Endothelial cell of umbilical vein (primary cell): ENCODE data around the gene LUC7L2. TPM values are rescaled to one million over a fixed set of nuclear protein-coding genes. Genes with fewer than 3 reads are reported as not detected.
A peak's percentile ranks its signal among the peaks of the same experiment; 100 is the strongest.

Experiments used
- BruUV-seq: library from RNA; stranded (reverse); fragments of 400-500 nt; replicated peaks from 2 replicates; lab custom pipeline; 2021; lab: Mats Ljungman, UMichigan
- CTCF ChIA-PET: fragments of 300-600, 350-600 bp; sonication (Branson Sonifier 250); formaldehyde crosslinking; loops from one replicate; lab custom pipeline; 2021; ENCODE audit warnings: antibody characterized with exemption, inconsistent platforms; lab: Charles Lee
- POLR2A ChIA-PET: fragments of 300-600, 350-600 bp; sonication (Branson Sonifier 250); formaldehyde crosslinking; loops from one replicate; lab custom pipeline; 2021; ENCODE audit warnings: antibody characterized with exemption, inconsistent platforms; lab: Charles Lee
- DNase-seq: peaks from one replicate; pipeline ENCODE4 v3.0.0-alpha.2; 2011; ENCODE audit warnings: low read depth, low spot score
- FAIRE-seq: peaks from 2 replicates; lab custom pipeline; 2011; peaks lifted over from hg19 to GRCh38; lab: Jason Lieb, UNC
- H2AFZ ChIP-seq: 2 replicates; pipeline ENCODE4 v1.6.0; 2012; ENCODE audit warnings: low read depth, low read length, control low read depth, inconsistent platforms
- H3K27ac ChIP-seq: 2 replicates; pipeline ENCODE4 v1.5.1; 2011; ENCODE audit warnings: low read depth, mild to moderate bottlenecking, control low read depth, low read length, moderate library complexity; ENCODE audit not compliant: insufficient read depth
- H3K27me3 ChIP-seq, 2 experiments: 2 replicates each; pipeline versions ENCODE4 v1.6.0 to v1.6.1; 2011; ENCODE audit warnings: low read length in 2 of 2, mixed read lengths in 1 of 2; ENCODE audit not compliant: control insufficient read depth in 2 of 2, insufficient read depth in 2 of 2
- H3K36me3 ChIP-seq, 2 experiments: 2 replicates in 1 of 2; 3 replicates in 1 of 2; pipeline ENCODE4 v1.5.1; 2011; ENCODE audit warnings: low read length in 2 of 2, mild to moderate bottlenecking in 1 of 2, moderate library complexity in 1 of 2; ENCODE audit not compliant: control insufficient read depth in 2 of 2, insufficient read depth in 2 of 2; ENCODE audit errors: extremely low read depth in 1 of 2
- H3K4me1 ChIP-seq: 3 replicates; pipeline ENCODE4 v1.5.1; 2011; ENCODE audit warnings: mild to moderate bottlenecking, low read length; ENCODE audit not compliant: control insufficient read depth, insufficient read depth; ENCODE audit errors: extremely low read depth
- H3K4me2 ChIP-seq: 2 replicates; pipeline ENCODE4 v1.6.1; 2011; ENCODE audit warnings: low read length, control low read depth, mixed read lengths; ENCODE audit not compliant: insufficient read depth
- H3K4me3 ChIP-seq, 3 experiments: fragments of 200-600 bp in 1 of 3; sonication (generic), shearing (Covaris generic) in 1 of 3; replicated peaks in 1 of 3; 2 replicates each; pipeline ENCODE4 v1.5.1; 2011 to 2016; ENCODE audit warnings: control low read depth in 3 of 3, low read length in 3 of 3, mild to moderate bottlenecking in 2 of 3, inconsistent platforms in 1 of 3, low read depth in 1 of 3, moderate library complexity in 1 of 3; ENCODE audit not compliant: insufficient read depth in 1 of 3
- H3K79me2 ChIP-seq: 2 replicates; pipeline ENCODE4 v1.6.0; 2012; ENCODE audit warnings: low read length, inconsistent platforms; ENCODE audit not compliant: control insufficient read depth, insufficient read depth
- H3K9ac ChIP-seq: replicated peaks from 2 replicates; pipeline ENCODE3; 2011; ENCODE audit warnings: low read length, control low read depth; ENCODE audit not compliant: insufficient read depth; ENCODE audit errors: extremely low read depth
- H3K9me1 ChIP-seq: replicated peaks from 3 replicates; pipeline ENCODE4 v1.6.0; 2011; ENCODE audit warnings: mild to moderate bottlenecking, low read length; ENCODE audit not compliant: control insufficient read depth, insufficient read depth; ENCODE audit errors: extremely low read depth
- H3K9me3 ChIP-seq: replicated peaks from 2 replicates; pipeline ENCODE4 v1.5.1; 2012; ENCODE audit warnings: low read length, inconsistent platforms; ENCODE audit not compliant: control insufficient read depth, insufficient read depth
- H4K20me1 ChIP-seq: replicated peaks from 2 replicates; pipeline ENCODE3; 2011; ENCODE audit warnings: mild to moderate bottlenecking, low read length; ENCODE audit not compliant: control insufficient read depth, insufficient read depth; ENCODE audit errors: extremely low read depth
- EZH2 ChIP-seq: IDR thresholded peaks from 2 replicates; pipeline ENCODE4 v1.6.1; 2012; ENCODE audit warnings: borderline replicate concordance, low read depth, mild to moderate bottlenecking, moderate library complexity, low read length, inconsistent platforms; ENCODE audit not compliant: severe bottlenecking
- FOS ChIP-seq: IDR thresholded peaks from 2 replicates; pipeline ENCODE4 v1.6.1; 2011; ENCODE audit warnings: mild to moderate bottlenecking, low read length, moderate library complexity, borderline replicate concordance; ENCODE audit not compliant: insufficient read depth
- GATA2 ChIP-seq: IDR thresholded peaks from 2 replicates; pipeline ENCODE4 v1.7.0; 2011; ENCODE audit warnings: low read depth, mild to moderate bottlenecking, moderate library complexity, mixed read lengths, low read length; ENCODE audit not compliant: insufficient read length, insufficient read depth
- JUN ChIP-seq: IDR thresholded peaks from 2 replicates; pipeline ENCODE4 v1.6.1; 2011; ENCODE audit warnings: borderline replicate concordance, low read depth; ENCODE audit not compliant: insufficient read length, insufficient read depth
- MYC ChIP-seq: IDR thresholded peaks from one replicate; pipeline ENCODE4 v1.6.1; 2011; ENCODE audit warnings: mild to moderate bottlenecking, low read depth, low read length
- POLR2A ChIP-seq: IDR thresholded peaks from 2 replicates; pipeline ENCODE4 v1.6.1; 2012; ENCODE audit warnings: low read depth, mild to moderate bottlenecking, control low read depth, low read length
- POLR2AphosphoS5 ChIP-seq: IDR thresholded peaks from 2 replicates; pipeline ENCODE4 v1.6.1; 2012; ENCODE audit warnings: low read depth, mild to moderate bottlenecking, control low read depth, low read length, moderate library complexity; ENCODE audit not compliant: insufficient read depth
- dilution Hi-C: fragments of 300-500 bp; cut with MboI; formaldehyde crosslinking; loops from one replicate; pipeline ENCODE4 v1.15.0; 2019; ENCODE audit warnings: low sequenced_read_pairs; ENCODE audit not compliant: extremely low pct_ligation_motif_present
- intact Hi-C: fragments of 100-400 bp; cut with micrococcal nuclease; formaldehyde crosslinking; loops from one replicate; pipeline ENCODE4 v1.10.0; 2022
- polyA plus RNA-seq, 4 experiments: library from polyadenylated mRNA; depleted of rRNA in 3 of 4; stranded (reverse) in 3 of 4; unstranded in 1 of 4; fragments of >200 nt; gene quantifications; 2 replicates each; pipeline versions ENCODE4 v1.2.1 to v1.2.3, GENCODE V29; 2011 to 2012; ENCODE audit warnings: missing spikeins in 1 of 4
- total RNA-seq: library from RNA; stranded (reverse); gene quantifications from 2 replicates; pipeline ENCODE4 v1.2.3, GENCODE V29; 2021
- TF ChIP-seq, protein P1 (sequence below), 2 donors: IDR thresholded peaks; 1 replicate in 1 of 2; 2 replicates in 1 of 2; pipeline ENCODE4 v1.5.1; 2011; ENCODE audit warnings: low read length in 2 of 2, mild to moderate bottlenecking in 2 of 2, moderate library complexity in 2 of 2, control low read depth in 1 of 2, inconsistent platforms in 1 of 2, low read depth in 1 of 2; ENCODE audit not compliant: insufficient read depth in 1 of 2; ENCODE audit errors: extremely low read depth in 1 of 2
- TF ChIP-seq, protein P2 (sequence below): IDR thresholded peaks from 2 replicates; pipeline ENCODE4 v1.6.1; 2011; ENCODE audit not compliant: insufficient read depth, insufficient read length

The LUC7L2 gene
- total and polyA plus RNA-seq, 2 donors (not counting 3 experiments of a cell fraction or from before 2014, with no cell fraction given): 28.0 to 85.8 TPM

- POLR2A ChIA-PET: no interaction called here
- Histone ChIP-seq H3K9me1 (no peaks in the 10 kb centered on the region), H3K36me3 (no peaks in the 10 kb centered on the region), H3K9ac (no peak overlapping the region), H3K9me3 (no peaks in the 10 kb centered on the region), H4K20me1 (no peaks in the 10 kb centered on the region), H3K79me2 (no peaks in the 10 kb centered on the region), H3K27ac (no peak overlapping the region), H2AFZ (peak overlapping the region; percentile 54), H3K4me2 (no peak overlapping the region), H3K27me3 (no peaks in the 10 kb centered on the region), H3K4me3 (no peak overlapping the region), H3K4me1 (no peaks in the 10 kb centered on the region)
- no peak for TF ChIP-seq POLR2AphosphoS5
- no peak for TF ChIP-seq GATA2
- TF ChIP-seq, protein P1, sequence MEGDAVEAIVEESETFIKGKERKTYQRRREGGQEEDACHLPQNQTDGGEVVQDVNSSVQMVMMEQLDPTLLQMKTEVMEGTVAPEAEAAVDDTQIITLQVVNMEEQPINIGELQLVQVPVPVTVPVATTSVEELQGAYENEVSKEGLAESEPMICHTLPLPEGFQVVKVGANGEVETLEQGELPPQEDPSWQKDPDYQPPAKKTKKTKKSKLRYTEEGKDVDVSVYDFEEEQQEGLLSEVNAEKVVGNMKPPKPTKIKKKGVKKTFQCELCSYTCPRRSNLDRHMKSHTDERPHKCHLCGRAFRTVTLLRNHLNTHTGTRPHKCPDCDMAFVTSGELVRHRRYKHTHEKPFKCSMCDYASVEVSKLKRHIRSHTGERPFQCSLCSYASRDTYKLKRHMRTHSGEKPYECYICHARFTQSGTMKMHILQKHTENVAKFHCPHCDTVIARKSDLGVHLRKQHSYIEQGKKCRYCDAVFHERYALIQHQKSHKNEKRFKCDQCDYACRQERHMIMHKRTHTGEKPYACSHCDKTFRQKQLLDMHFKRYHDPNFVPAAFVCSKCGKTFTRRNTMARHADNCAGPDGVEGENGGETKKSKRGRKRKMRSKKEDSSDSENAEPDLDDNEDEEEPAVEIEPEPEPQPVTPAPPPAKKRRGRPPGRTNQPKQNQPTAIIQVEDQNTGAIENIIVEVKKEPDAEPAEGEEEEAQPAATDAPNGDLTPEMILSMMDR (IDR thresholded peaks at IDR 0.05; ENCODE audit: extremely low read depth in 1 of 2, insufficient read depth in 1 of 2, low read depth in 1 of 2, low read length in 2 of 2): no peak
- TF ChIP-seq EZH2: no peak
- TF ChIP-seq POLR2A: no peak
- no peak for TF ChIP-seq FOS
- TF ChIP-seq MYC: no peak
- TF ChIP-seq, protein P2, sequence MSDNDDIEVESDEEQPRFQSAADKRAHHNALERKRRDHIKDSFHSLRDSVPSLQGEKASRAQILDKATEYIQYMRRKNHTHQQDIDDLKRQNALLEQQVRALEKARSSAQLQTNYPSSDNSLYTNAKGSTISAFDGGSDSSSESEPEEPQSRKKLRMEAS: no peak
- no peak for TF ChIP-seq JUN
- intact Hi-C loops (no loop called here), dilution Hi-C loops (no loop called here)
- no TSS peak for BruUV-seq
- CTCF ChIA-PET: interaction anchor here (1.0 kb wide), 1 partner anchor 18 kb away, joined by 6 read pairs; no protein-coding TSS in a partner anchor
- FAIRE-seq: peak; percentile 35
- DNase-seq: peak; percentile 13
Measured at GRCh38 chr7:139452958-139453672, 93.4 kb downstream of the LUC7L2 start.
